Measurements from ENCODE around the gene RORC. TPM values are rescaled to one million over a fixed set of nuclear protein-coding genes. Genes with fewer than 3 reads are reported as not detected.

Gene RORC
- total and polyA plus RNA-seq, 7 donors = 0.27 to 18.0 (median 3.9) TPM; not detected in 1

DNA sequence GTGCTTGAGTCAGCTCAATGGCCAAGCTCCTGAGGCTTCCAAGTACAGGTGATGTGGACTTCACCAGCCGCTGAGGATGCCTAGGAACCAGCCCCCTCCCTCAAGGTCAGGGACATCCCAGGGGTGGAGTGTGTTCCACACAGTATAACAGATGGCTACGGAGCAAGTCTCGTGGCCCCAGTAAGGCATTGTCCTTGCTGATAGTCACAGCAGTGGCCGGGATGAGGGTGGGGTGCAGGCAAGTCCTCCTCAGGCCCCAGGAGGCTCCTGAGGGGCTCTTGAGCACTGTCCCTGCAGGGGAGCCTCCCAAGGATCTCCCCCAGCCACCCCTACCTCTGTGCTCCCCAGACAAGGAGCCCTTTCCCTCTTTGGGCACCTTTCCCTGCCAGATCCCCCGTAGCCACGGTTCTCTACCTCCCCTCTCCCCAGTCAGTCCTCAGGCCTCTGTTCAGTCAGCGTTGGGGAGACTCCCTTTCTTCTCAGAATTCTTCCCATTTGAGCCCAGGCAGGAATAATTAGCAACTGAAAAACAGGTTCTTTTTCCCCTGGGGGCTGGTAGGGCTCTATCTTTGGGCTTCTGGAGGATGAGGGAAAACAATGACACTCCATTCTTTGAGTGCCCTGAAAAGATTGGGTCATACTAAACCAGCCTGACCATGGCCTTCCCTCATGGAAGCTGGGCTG is 29.0 kb upstream of the RORC start:
- WGBS, 2 donors = 86 to 88% methylated on average over 7 of the region's 7 CpGs

DNA sequence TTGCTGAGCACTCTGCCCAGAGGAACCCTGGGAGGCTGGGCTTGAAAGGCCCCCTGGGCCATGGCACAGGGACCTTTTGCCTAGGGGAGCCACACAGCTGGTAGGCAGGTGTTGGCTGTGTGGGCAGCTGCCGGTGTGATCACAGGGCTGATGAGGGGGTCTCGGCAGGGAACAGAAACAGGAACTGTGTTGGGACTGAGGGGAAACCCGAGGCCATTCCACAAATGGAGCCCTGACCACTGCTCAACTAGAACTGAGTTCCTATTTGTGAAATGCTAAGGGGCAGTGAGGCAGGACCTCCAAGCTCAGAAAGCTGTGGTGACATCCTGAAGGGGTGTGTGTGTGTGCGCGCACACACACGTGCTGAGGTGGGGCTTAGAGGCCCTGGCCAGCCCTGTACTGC is 28.3 kb upstream of the RORC start:
- intact Hi-C loops (cut with DNase I) = no loop called here
- no peak for DNase-seq
- Histone ChIP-seq H3K27ac (no peak overlapping the region), H3K4me1 (no peaks in the 10 kb centered on the region), H3K27me3 (no peaks in the 10 kb centered on the region), H3K9me3 (no peaks in the 10 kb centered on the region), H3K4me3 (no peak overlapping the region), H3K36me3 (no peaks in the 10 kb centered on the region)
- WGBS, 2 donors = 70 to 87% methylated on average over 6 of the region's 6 CpGs
- TF ChIP-seq EP300 (IDR thresholded peaks at IDR 0.05) (no peak), POLR2A (IDR thresholded peaks at IDR 0.05) (no peak), POLR2AphosphoS5 (IDR thresholded peaks at IDR 0.05) (no peak)
- TF ChIP-seq, protein P1, sequence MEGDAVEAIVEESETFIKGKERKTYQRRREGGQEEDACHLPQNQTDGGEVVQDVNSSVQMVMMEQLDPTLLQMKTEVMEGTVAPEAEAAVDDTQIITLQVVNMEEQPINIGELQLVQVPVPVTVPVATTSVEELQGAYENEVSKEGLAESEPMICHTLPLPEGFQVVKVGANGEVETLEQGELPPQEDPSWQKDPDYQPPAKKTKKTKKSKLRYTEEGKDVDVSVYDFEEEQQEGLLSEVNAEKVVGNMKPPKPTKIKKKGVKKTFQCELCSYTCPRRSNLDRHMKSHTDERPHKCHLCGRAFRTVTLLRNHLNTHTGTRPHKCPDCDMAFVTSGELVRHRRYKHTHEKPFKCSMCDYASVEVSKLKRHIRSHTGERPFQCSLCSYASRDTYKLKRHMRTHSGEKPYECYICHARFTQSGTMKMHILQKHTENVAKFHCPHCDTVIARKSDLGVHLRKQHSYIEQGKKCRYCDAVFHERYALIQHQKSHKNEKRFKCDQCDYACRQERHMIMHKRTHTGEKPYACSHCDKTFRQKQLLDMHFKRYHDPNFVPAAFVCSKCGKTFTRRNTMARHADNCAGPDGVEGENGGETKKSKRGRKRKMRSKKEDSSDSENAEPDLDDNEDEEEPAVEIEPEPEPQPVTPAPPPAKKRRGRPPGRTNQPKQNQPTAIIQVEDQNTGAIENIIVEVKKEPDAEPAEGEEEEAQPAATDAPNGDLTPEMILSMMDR (IDR thresholded peaks at IDR 0.05) = no peak

More for the DNA sequence above, 29.0 kb upstream of the RORC start:
- TF ChIP-seq EP300 (IDR thresholded peaks at IDR 0.05) (no peak), POLR2AphosphoS5 (IDR thresholded peaks at IDR 0.05) (no peak), POLR2A (IDR thresholded peaks at IDR 0.05) (no peak)
- TF ChIP-seq, protein P1 (IDR thresholded peaks at IDR 0.05) = no peak
- H3K4me1 ChIP-seq = no peaks in the 10 kb centered on the region
- no peak overlapping the region for H3K4me3 ChIP-seq
- no peaks in the 10 kb centered on the region for H3K27me3 ChIP-seq
- no peak overlapping the region for H3K27ac ChIP-seq
- no peak for DNase-seq
- H3K36me3 ChIP-seq = no peaks in the 10 kb centered on the region
- no peaks in the 10 kb centered on the region for H3K9me3 ChIP-seq
- intact Hi-C loops (cut with DNase I) = no loop called here

DNA sequence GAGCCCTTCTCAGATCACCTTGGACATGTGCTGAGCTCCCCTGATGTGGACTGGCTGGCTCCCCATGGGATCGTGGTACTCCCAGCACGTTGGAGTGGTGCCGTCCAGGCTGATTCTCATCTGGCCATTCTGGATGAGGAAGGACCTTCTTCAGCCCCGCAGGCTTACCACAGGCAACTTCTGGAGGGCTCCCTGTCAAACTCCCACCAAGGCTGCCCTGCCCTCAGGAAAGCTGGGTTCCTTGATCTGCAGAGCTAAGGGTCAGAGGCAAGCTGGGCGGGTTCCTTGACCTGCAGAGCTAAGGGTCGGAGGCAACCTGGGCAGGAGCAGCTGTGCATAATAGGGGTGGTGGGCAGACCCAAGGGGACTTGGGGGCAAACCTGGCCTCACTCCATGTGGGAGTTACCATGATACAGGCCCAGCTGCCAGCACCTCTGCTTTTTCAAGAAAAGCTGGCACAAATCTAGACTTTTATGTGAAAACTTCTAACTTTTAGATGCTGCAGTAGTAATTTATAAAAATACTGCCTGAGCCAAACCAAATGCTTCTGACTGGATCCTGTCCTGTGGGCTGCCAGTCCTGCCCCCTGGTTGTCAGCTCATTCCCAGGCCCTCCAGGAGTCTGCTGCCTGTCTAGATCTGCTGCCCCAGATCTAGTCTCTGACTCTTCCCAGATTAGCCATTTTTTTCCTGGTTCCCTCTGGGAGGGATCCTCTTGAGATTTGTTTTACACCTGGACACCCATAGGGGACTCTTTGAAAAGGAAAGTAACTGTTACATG is 27.5 kb upstream of the RORC start:
- Histone ChIP-seq H3K9me3 (no peaks in the 10 kb centered on the region), H3K4me3 (no peak overlapping the region), H3K4me1 (no peaks in the 10 kb centered on the region), H3K36me3 (no peaks in the 10 kb centered on the region), H3K27ac (no peak overlapping the region), H3K27me3 (no peaks in the 10 kb centered on the region)
- 92% methylated on average over 6 of the region's 6 CpGs for WGBS, 2 donors
- intact Hi-C loops (cut with DNase I) = no loop called here
- no peak for DNase-seq
- no peak for TF ChIP-seq POLR2A (IDR thresholded peaks at IDR 0.05)
- no peak for TF ChIP-seq POLR2AphosphoS5 (IDR thresholded peaks at IDR 0.05)
- TF ChIP-seq, protein P1 (IDR thresholded peaks at IDR 0.05) = no peak
- no peak for TF ChIP-seq EP300 (IDR thresholded peaks at IDR 0.05)

DNA sequence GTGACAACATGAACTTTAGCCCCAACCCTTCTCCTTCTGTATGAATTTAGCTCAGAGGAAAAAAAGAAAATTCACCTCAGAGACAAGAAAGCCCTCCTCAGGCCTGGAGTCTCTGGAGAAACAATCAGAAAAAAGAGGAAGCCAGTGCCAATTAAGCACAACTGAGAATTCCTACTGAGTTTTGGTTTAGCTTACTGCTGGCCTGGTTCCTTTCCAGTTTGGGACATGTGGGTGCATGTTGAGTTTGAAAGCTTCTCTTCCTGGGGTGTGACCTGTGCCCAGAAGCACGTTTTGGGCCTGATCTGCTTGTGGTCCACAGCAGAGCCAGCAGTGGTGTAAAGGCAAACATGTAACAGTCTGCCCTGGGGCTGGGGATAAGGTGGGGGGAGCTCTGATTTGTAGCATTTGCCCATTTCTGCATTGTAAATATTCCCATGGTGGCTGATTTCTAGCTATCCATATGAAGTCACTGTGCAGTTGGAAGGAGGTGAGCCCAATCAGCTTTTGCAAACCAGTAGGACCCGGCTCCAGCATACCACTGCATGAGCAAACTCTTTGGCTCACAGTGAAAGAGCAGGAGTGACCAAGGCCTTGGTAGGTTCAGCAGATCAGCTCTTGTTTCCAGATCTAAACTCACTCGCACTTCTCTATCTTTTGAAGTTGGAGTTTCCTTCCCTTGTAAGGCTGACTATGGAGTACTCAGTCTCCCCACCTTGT is 26.6 kb upstream of the RORC start:
- Histone ChIP-seq H3K27ac (no peak overlapping the region), H3K4me1 (no peaks in the 10 kb centered on the region), H3K9me3 (no peaks in the 10 kb centered on the region), H3K36me3 (no peaks in the 10 kb centered on the region), H3K4me3 (no peak overlapping the region), H3K27me3 (no peaks in the 10 kb centered on the region)
- intact Hi-C loops (cut with DNase I) = no loop called here
- no peak for DNase-seq
- 72 to 76% methylated on average over 3 of the region's 3 CpGs for WGBS, 2 donors
- TF ChIP-seq POLR2AphosphoS5 (IDR thresholded peaks at IDR 0.05) = no peak
- TF ChIP-seq, protein P1 (IDR thresholded peaks at IDR 0.05) = no peak
- TF ChIP-seq POLR2A (IDR thresholded peaks at IDR 0.05) = no peak
- TF ChIP-seq EP300 (IDR thresholded peaks at IDR 0.05) = no peak

Measured in sigmoid colon (tissue), 7 donors.